K562 (cell line): ENCODE results near the gene RAB6A. TPM values are rescaled to one million over a fixed set of nuclear protein-coding genes. Genes with fewer than 3 reads are reported as not detected.

ENCODE experiments used
- AFF1 ChIP-seq, 2 experiments: fragments of 450-650 bp; IDR thresholded peaks; 2 replicates each; pipeline ENCODE4 v1.6.1; 2018; ENCODE audit warnings: mild to moderate bottlenecking in 2 of 2, low read depth in 1 of 2; ENCODE audit not compliant: partially characterized antibody in 2 of 2
- CCNT2 ChIP-seq: IDR thresholded peaks from 2 replicates; pipeline ENCODE4 v1.6.1; 2011; ENCODE audit warnings: borderline replicate concordance, low read depth, mild to moderate bottlenecking, moderate library complexity, mixed read lengths, low read length; ENCODE audit not compliant: insufficient read length; ENCODE audit errors: extremely low read depth
- CHD4 ChIP-seq: fragments of 200-600 bp; sonication (generic); IDR thresholded peaks from 3 replicates; pipeline ENCODE4 v1.6.1; 2012; ENCODE audit warnings: low read depth, mild to moderate bottlenecking, mixed read lengths, low read length, inconsistent platforms; ENCODE audit not compliant: insufficient read depth, insufficient replicate concordance, poor library complexity, severe bottlenecking
- GABPA ChIP-seq: fragments of 200-800 bp; sonication (Bioruptor generic); conservative IDR thresholded peaks from 2 replicates; pipeline ENCODE4 v1.6.1; 2016; ENCODE audit warnings: low read depth, missing genetic modification characterization, missing compliant biosample characterization
- NR2C2 ChIP-seq, 2 experiments: fragments of 200-800 bp in 1 of 2; sonication (Bioruptor generic) in 1 of 2; sonication (generic) in 1 of 2; formaldehyde crosslinking in 1 of 2; IDR thresholded peaks; 2 replicates each; pipeline versions ENCODE4 v1.6.1 to v1.8.0; 2016 to 2022; ENCODE audit warnings: mild to moderate bottlenecking in 1 of 2, missing compliant biosample characterization in 1 of 2, missing genetic modification characterization in 1 of 2, missing genetic modification reagents in 1 of 2
- SIN3A ChIP-seq, 2 experiments: fragments of 150-350 bp in 1 of 2; IDR thresholded peaks; 2 replicates each; pipeline ENCODE4 v1.6.1; 2011 to 2016; ENCODE audit warnings: borderline replicate concordance in 2 of 2, low read depth in 2 of 2, low read length in 2 of 2, mild to moderate bottlenecking in 2 of 2, moderate library complexity in 2 of 2; ENCODE audit not compliant: control insufficient read depth in 1 of 2
- SMARCA4 ChIP-seq: fragments of 450-650 bp; IDR thresholded peaks from 2 replicates; pipeline ENCODE4 v1.6.1; 2016
- SOX6 ChIP-seq: fragments of 450-650 bp; IDR thresholded peaks from 2 replicates; pipeline ENCODE4 v1.6.1; 2014; ENCODE audit warnings: mild to moderate bottlenecking
- TEAD1 ChIP-seq, 2 experiments: fragments of 450-650 bp in 1 of 2; sonication (generic) in 1 of 2; formaldehyde crosslinking; IDR thresholded peaks; 2 replicates each; pipeline versions ENCODE4 v1.4.0 to v1.8.0; 2020 to 2022; ENCODE audit warnings: mild to moderate bottlenecking in 2 of 2, missing genetic modification reagents in 1 of 2
- TRIM24 ChIP-seq, 2 experiments: fragments of 450-650 bp; IDR thresholded peaks; 2 replicates each; pipeline ENCODE4 v1.6.1; 2016
- ZBTB17 ChIP-seq: fragments of 450-650 bp; formaldehyde crosslinking; IDR thresholded peaks from 2 replicates; pipeline ENCODE4 v1.4.0; 2020; ENCODE audit warnings: mild to moderate bottlenecking
- ZNF311 ChIP-seq: fragments of 250-450 bp; sonication (Bioruptor Pico); IDR thresholded peaks from 2 replicates; pipeline ENCODE4 v1.4.0; 2020; ENCODE audit warnings: mild to moderate bottlenecking, moderate library complexity
- ZNF41 ChIP-seq: fragments of 250-450 bp; sonication (Bioruptor Pico); conservative IDR thresholded peaks from 2 replicates; pipeline ENCODE4 v1.4.0; 2020; ENCODE audit warnings: mild to moderate bottlenecking
- polyA plus RNA-seq, 8 experiments: library from polyadenylated mRNA; depleted of rRNA in 4 of 8; stranded (reverse) in 5 of 8; unstranded in 3 of 8; fragments of >200 nt; fragmentation: Nextera tagmentation in 2 of 8; fragmentation: Illumina TruSeq in 1 of 8; extraction: Ambion mirVana in 2 of 8; extraction: Trizol in 1 of 8; gene quantifications; 2 replicates each; pipeline versions ENCODE4 v1.2.1 to v1.2.3, GENCODE V29; 2011 to 2014; ENCODE audit warnings: inconsistent platforms in 1 of 8, missing spikeins in 1 of 8
- total RNA-seq, 7 experiments: library from RNA; depleted of rRNA in 6 of 7; stranded (reverse); fragments of >200 nt in 6 of 7; fragmentation: Illumina TruSeq in 2 of 7; extraction: Trizol in 2 of 7; gene quantifications; 2 replicates each; pipeline versions ENCODE4 v1.2.1 to v1.2.3, GENCODE V29; 2011 to 2021; ENCODE audit warnings: low replicate concordance in 1 of 7
- TF ChIP-seq, protein P1 (sequence below): fragments of 250-450 bp; sonication (Bioruptor Pico); IDR thresholded peaks from 2 replicates; pipeline ENCODE4 v1.8.0; 2022; ENCODE audit warnings: moderate library complexity, mild to moderate bottlenecking, inconsistent platforms
- TF ChIP-seq, protein P2 (sequence below): fragments of 450-650 bp; IDR thresholded peaks from 2 replicates; pipeline ENCODE4 v1.6.1; 2017; ENCODE audit warnings: antibody characterized with exemption, mild to moderate bottlenecking
- TF ChIP-seq, protein P3 (sequence below): fragments of 200-800 bp; sonication (Bioruptor generic); IDR thresholded peaks from 2 replicates; pipeline ENCODE4 v1.6.1; 2017; ENCODE audit warnings: missing genetic modification characterization, missing compliant biosample characterization

The RAB6A gene
- total and polyA plus RNA-seq, 9 of the 15 experiments (the other 6 are each of a cell fraction or from before 2014, with no cell fraction given): 14.0 to 95.3 (median 45.4) TPM

- TF ChIP-seq, protein P1, sequence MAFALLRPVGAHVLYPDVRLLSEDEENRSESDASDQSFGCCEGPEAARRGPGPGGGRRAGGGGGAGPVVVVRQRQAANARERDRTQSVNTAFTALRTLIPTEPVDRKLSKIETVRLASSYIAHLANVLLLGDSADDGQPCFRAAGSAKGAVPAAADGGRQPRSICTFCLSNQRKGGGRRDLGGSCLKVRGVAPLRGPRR (CRISPR knock-in tag): peak; percentile 95; the same call in 1 of the 2 replicates
- TF ChIP-seq NR2C2 (CRISPR knock-in tag; IDR thresholded peaks at IDR 0.05) (no peak), NR2C2 (tag; IDR thresholded peaks at IDR 0.05) (peak; percentile 70), GABPA (tag) (peak; percentile 44), TRIM24 (IDR thresholded peaks at IDR 0.05) (peak; percentile 86 to 91; a peak in 3 of 4 replicates), SMARCA4 (peak; percentile 79; the same call in 1 of the 2 replicates), ZBTB17 (CRISPR knock-in tag) (0 out of 2 replicates have a peak, but pooled peaks have one; percentile 48), ZNF41 (peak; percentile 69; the same call in 1 of the 2 replicates), CHD4 (no peak), SIN3A (IDR thresholded peaks at IDR 0.05; ENCODE audit: borderline replicate concordance in 2 of 2, control insufficient read depth in 1 of 2, low read depth in 2 of 2, low read length in 2 of 2) (no peak), AFF1 (IDR thresholded peaks at IDR 0.05; ENCODE audit: low read depth in 1 of 2, partially characterized antibody in 2 of 2) (peak in 1 of 2 experiments; percentile 46), ZNF311 (CRISPR knock-in tag) (peak; percentile 80; the same call in 1 of the 2 replicates), SOX6 (peak; percentile 84; the same call in 1 of the 2 replicates), CCNT2 (peak; percentile 29), TEAD1 (CRISPR knock-in tag; IDR thresholded peaks at IDR 0.05) (peak in 1 of 2 experiments; percentile 54; a peak in 1 of 4 replicates)
- TF ChIP-seq, protein P2, sequence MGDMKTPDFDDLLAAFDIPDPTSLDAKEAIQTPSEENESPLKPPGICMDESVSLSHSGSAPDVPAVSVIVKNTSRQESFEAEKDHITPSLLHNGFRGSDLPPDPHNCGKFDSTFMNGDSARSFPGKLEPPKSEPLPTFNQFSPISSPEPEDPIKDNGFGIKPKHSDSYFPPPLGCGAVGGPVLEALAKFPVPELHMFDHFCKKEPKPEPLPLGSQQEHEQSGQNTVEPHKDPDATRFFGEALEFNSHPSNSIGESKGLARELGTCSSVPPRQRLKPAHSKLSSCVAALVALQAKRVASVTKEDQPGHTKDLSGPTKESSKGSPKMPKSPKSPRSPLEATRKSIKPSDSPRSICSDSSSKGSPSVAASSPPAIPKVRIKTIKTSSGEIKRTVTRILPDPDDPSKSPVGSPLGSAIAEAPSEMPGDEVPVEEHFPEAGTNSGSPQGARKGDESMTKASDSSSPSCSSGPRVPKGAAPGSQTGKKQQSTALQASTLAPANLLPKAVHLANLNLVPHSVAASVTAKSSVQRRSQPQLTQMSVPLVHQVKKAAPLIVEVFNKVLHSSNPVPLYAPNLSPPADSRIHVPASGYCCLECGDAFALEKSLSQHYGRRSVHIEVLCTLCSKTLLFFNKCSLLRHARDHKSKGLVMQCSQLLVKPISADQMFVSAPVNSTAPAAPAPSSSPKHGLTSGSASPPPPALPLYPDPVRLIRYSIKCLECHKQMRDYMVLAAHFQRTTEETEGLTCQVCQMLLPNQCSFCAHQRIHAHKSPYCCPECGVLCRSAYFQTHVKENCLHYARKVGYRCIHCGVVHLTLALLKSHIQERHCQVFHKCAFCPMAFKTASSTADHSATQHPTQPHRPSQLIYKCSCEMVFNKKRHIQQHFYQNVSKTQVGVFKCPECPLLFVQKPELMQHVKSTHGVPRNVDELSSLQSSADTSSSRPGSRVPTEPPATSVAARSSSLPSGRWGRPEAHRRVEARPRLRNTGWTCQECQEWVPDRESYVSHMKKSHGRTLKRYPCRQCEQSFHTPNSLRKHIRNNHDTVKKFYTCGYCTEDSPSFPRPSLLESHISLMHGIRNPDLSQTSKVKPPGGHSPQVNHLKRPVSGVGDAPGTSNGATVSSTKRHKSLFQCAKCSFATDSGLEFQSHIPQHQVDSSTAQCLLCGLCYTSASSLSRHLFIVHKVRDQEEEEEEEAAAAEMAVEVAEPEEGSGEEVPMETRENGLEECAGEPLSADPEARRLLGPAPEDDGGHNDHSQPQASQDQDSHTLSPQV: peak; percentile 78
- TF ChIP-seq, protein P3, sequence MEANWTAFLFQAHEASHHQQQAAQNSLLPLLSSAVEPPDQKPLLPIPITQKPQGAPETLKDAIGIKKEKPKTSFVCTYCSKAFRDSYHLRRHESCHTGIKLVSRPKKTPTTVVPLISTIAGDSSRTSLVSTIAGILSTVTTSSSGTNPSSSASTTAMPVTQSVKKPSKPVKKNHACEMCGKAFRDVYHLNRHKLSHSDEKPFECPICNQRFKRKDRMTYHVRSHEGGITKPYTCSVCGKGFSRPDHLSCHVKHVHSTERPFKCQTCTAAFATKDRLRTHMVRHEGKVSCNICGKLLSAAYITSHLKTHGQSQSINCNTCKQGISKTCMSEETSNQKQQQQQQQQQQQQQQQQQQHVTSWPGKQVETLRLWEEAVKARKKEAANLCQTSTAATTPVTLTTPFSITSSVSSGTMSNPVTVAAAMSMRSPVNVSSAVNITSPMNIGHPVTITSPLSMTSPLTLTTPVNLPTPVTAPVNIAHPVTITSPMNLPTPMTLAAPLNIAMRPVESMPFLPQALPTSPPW (CRISPR knock-in tag): no peak
These were observed 23.3 kb upstream of the RAB6A start (continued) for GRCh38 chr11:73784080-73784634.
